ENCODE data around the gene STOML1.

STOML1 gene

DNA sequence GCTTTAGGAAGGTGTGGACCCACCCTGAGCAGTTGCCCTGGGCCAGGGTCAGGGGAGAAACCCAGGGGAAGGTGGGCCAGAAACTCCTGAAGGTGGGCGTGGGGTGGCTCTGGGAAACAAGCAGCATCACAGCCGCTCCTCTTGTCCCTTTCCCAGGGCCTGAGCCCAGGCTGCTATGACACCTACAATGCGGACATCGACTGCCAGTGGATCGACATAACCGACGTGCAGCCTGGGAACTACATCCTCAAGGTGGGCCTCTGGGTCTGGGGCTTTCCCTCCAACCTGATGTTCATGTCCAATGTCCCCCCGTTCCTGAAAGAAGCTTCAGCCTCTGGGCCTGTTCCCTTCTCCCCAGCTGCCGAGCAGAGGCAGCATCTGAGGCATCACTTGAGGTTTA lies 44.4 kb downstream of the STOML1 start:
- H3K9ac ChIP-seq (ENCODE audit: low read length), result no peak overlapping the region
- H3K4me1 ChIP-seq (ENCODE audit: low read length), result peaks cover 19% of the 10 kb centered on the region
- H3K36me3 ChIP-seq (replicated peaks; ENCODE audit: low read depth, low read length), result no peaks in the 10 kb centered on the region

DNA sequence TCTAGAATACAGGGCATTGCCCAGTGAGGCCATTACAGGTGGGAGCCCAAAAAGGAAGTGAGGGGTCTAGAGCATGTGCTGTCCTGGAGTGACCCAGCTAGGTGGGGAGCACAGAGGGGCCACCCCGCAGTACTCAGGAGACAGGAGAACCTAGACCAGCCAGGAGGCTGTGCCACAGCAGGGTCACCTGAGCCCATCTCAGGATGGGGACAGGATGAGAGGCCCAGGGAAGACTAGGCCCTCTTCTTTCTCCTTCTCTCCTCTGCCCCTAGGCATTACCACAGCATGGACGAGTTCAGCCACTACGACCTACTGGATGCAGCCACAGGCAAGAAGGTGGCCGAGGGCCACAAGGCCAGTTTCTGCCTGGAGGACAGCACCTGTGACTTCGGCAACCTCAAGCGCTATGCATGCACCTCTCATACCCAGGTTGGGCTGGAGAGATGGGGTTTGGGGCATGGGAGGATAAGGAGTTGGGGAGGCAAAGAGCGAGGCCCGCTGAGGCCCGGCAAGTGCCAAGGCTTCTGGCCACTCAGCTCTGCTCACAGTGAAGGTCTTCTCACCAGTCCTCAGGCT lies 45.2 kb downstream of the STOML1 start:
- 0 out of 2 replicates have a peak, but pooled peaks cover 6% of the 10 kb centered on the region for H3K27me3 ChIP-seq (ENCODE audit: low read depth, low read length)

More for the DNA sequence above, 44.4 kb downstream of the STOML1 start:
- Histone ChIP-seq H3K4me2 (ENCODE audit: low read length) (no peak overlapping the region), H3K79me2 (ENCODE audit: low read length) (no peaks in the 10 kb centered on the region), H3K9me3 (ENCODE audit: insufficient read depth, low read length) (no peaks in the 10 kb centered on the region), H4K20me1 (ENCODE audit: insufficient read depth, low read length) (no peaks in the 10 kb centered on the region), H3K27ac (ENCODE audit: low read length) (no peak overlapping the region), H2AFZ (ENCODE audit: low read depth, low read length) (no peak overlapping the region), H3K4me3 (ENCODE audit: low read length) (no peak overlapping the region), H3K27me3 (ENCODE audit: low read depth, low read length) (0 out of 2 replicates have a peak, but pooled peaks cover 6% of the 10 kb centered on the region)
- TF ChIP-seq, protein P1, sequence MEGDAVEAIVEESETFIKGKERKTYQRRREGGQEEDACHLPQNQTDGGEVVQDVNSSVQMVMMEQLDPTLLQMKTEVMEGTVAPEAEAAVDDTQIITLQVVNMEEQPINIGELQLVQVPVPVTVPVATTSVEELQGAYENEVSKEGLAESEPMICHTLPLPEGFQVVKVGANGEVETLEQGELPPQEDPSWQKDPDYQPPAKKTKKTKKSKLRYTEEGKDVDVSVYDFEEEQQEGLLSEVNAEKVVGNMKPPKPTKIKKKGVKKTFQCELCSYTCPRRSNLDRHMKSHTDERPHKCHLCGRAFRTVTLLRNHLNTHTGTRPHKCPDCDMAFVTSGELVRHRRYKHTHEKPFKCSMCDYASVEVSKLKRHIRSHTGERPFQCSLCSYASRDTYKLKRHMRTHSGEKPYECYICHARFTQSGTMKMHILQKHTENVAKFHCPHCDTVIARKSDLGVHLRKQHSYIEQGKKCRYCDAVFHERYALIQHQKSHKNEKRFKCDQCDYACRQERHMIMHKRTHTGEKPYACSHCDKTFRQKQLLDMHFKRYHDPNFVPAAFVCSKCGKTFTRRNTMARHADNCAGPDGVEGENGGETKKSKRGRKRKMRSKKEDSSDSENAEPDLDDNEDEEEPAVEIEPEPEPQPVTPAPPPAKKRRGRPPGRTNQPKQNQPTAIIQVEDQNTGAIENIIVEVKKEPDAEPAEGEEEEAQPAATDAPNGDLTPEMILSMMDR (IDR thresholded peaks at IDR 0.05; ENCODE audit: low read depth, low read length), result no peak
- TF ChIP-seq EZH2phosphoT487 (IDR thresholded peaks at IDR 0.05; ENCODE audit: low read depth), result no peak

DNA sequence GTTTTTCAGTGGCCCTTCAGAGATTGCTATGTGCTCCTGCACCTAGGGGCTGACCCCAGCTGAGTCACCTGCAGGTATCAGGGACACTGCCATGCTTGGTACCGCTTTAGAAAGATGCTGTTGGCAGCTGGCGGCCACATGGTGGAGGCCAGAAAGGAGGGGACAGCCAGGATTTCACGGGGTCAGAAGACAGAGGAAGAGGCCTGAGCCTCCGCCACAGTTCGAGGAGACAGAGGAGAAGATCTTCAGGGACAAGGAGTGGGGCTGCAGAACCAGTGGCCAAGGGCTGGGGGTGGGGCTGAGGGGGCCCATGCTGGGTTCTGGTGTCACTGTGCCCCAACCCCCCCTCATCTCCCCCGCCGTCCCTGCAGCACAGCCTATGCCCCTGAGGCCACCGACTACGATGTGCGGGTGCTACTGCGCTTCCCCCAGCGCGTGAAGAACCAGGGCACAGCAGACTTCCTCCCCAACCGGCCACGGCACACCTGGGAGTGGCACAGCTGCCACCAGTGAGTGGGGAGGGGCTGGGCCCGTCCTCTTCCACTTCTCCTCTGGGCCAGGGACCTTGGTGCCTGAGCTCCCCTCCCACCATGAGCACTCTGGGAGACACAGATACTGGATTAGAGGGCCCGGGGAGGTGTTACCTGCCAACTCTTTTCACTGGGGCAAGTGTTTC lies 45.9 kb downstream of the STOML1 start:
- TF ChIP-seq EZH2phosphoT487 (IDR thresholded peaks at IDR 0.05; ENCODE audit: low read depth), result no peak
- TF ChIP-seq, protein P1 (IDR thresholded peaks at IDR 0.05; ENCODE audit: low read depth, low read length), result no peak
- Histone ChIP-seq H4K20me1 (ENCODE audit: insufficient read depth, low read length) (no peaks in the 10 kb centered on the region), H3K36me3 (replicated peaks; ENCODE audit: low read depth, low read length) (no peaks in the 10 kb centered on the region), H3K4me1 (ENCODE audit: low read length) (peaks cover 9% of the 10 kb centered on the region), H3K4me2 (ENCODE audit: low read length) (no peak overlapping the region), H3K27ac (ENCODE audit: low read length) (no peak overlapping the region), H2AFZ (ENCODE audit: low read depth, low read length) (no peak overlapping the region), H3K79me2 (ENCODE audit: low read length) (no peaks in the 10 kb centered on the region), H3K4me3 (ENCODE audit: low read length) (no peak overlapping the region), H3K9ac (ENCODE audit: low read length) (no peak overlapping the region), H3K27me3 (ENCODE audit: low read depth, low read length) (0 out of 2 replicates have a peak, but pooled peaks cover 6% of the 10 kb centered on the region), H3K9me3 (ENCODE audit: insufficient read depth, low read length) (no peaks in the 10 kb centered on the region)

More for the DNA sequence above, 45.2 kb downstream of the STOML1 start:
- H3K79me2 ChIP-seq (ENCODE audit: low read length), result no peaks in the 10 kb centered on the region
- TF ChIP-seq EZH2phosphoT487 (IDR thresholded peaks at IDR 0.05; ENCODE audit: low read depth), result no peak
- TF ChIP-seq, protein P1 (IDR thresholded peaks at IDR 0.05; ENCODE audit: low read depth, low read length), result no peak
- H3K9ac ChIP-seq (ENCODE audit: low read length), result no peak overlapping the region
- no peak overlapping the region for H3K27ac ChIP-seq (ENCODE audit: low read length)
- no peaks in the 10 kb centered on the region for H4K20me1 ChIP-seq (ENCODE audit: insufficient read depth, low read length)
- no peaks in the 10 kb centered on the region for H3K9me3 ChIP-seq (ENCODE audit: insufficient read depth, low read length)
- no peak overlapping the region for H3K4me3 ChIP-seq (ENCODE audit: low read length)
- H3K4me1 ChIP-seq (ENCODE audit: low read length), result peaks cover 16% of the 10 kb centered on the region
- no peak overlapping the region for H2AFZ ChIP-seq (ENCODE audit: low read depth, low read length)
- H3K36me3 ChIP-seq (replicated peaks; ENCODE audit: low read depth, low read length), result no peaks in the 10 kb centered on the region
- no peak overlapping the region for H3K4me2 ChIP-seq (ENCODE audit: low read length)

- Histone ChIP-seq H3K4me3 (ENCODE audit: low read length) (no peak overlapping the region), H3K4me1 (ENCODE audit: low read length) (no peaks in the 10 kb centered on the region), H3K4me2 (ENCODE audit: low read length) (no peak overlapping the region), H3K27me3 (ENCODE audit: low read depth, low read length) (0 out of 2 replicates have a peak, but pooled peaks cover 6% of the 10 kb centered on the region), H3K79me2 (ENCODE audit: low read length) (no peaks in the 10 kb centered on the region), H3K36me3 (replicated peaks; ENCODE audit: low read depth, low read length) (no peaks in the 10 kb centered on the region), H3K27ac (ENCODE audit: low read length) (no peak overlapping the region), H3K9me3 (ENCODE audit: insufficient read depth, low read length) (no peaks in the 10 kb centered on the region), H4K20me1 (ENCODE audit: insufficient read depth, low read length) (no peaks in the 10 kb centered on the region), H2AFZ (ENCODE audit: low read depth, low read length) (no peak overlapping the region), H3K9ac (ENCODE audit: low read length) (no peak overlapping the region)
- no peak for TF ChIP-seq EZH2phosphoT487 (IDR thresholded peaks at IDR 0.05; ENCODE audit: low read depth)
- TF ChIP-seq, protein P1 (IDR thresholded peaks at IDR 0.05; ENCODE audit: low read depth, low read length), result no peak
Observed at GRCh38 chr15:73945130-73945508, 47.0 kb downstream of the STOML1 start.

Measured in OCI-LY3 (cell line).